HG02623 (cell line): ENCODE measurements around the gene GPR135.

Experiments
- ATAC-seq: cut with Tn5 transposase; IDR thresholded peaks from one replicate; pipeline ENCODE4 v1.9.1; 2021; ENCODE audit warnings: moderate library complexity; ENCODE audit not compliant: unreplicated experiment

GPR135 gene, protein sequence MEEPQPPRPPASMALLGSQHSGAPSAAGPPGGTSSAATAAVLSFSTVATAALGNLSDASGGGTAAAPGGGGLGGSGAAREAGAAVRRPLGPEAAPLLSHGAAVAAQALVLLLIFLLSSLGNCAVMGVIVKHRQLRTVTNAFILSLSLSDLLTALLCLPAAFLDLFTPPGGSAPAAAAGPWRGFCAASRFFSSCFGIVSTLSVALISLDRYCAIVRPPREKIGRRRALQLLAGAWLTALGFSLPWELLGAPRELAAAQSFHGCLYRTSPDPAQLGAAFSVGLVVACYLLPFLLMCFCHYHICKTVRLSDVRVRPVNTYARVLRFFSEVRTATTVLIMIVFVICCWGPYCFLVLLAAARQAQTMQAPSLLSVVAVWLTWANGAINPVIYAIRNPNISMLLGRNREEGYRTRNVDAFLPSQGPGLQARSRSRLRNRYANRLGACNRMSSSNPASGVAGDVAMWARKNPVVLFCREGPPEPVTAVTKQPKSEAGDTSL

DNA sequence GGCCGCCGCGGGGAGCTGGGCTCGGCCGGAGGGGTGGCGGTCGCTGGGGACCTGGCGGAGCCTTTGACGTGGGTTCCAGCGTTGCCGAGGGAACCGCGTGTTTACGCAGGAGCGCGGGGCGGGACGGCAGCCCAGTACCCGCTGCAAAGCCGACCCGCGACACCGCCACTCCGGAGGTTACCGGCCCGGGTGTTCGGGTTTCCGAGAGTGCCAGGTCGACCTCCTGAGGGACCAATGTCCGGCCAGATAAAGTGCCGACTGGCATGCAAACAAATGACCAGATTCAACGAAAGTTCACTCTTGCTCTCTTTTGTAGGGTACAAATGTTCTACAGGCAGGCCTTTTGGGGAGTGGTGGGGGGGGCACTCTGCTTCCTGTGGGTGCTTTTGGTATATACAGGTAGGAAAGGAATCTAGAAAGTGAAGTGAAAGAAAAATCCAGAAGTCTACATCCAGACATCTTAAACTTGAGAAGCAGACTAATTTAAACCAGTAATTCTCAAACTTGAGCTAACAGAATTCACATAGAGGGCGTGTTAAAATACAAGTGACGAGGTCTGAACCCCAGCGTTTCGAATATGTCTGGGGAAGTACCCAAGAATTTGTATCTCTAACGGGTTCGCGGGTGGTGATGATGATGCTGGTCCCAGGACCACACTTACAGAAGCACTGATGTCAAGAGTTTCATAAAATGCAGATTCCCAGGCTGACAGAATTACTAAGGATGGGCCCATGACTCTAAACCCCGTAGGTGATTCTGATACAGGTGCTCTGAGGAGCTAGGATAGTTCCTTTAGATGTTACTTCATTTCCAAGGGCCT, at the start of gene GPR135:
TSS of gene GPR135 (minus strand) at position 65 of the 820 bp plus-strand sequence. CDS start 154 bp downstream, outside the sequence.
- peak; percentile 34 for ATAC-seq

DNA sequence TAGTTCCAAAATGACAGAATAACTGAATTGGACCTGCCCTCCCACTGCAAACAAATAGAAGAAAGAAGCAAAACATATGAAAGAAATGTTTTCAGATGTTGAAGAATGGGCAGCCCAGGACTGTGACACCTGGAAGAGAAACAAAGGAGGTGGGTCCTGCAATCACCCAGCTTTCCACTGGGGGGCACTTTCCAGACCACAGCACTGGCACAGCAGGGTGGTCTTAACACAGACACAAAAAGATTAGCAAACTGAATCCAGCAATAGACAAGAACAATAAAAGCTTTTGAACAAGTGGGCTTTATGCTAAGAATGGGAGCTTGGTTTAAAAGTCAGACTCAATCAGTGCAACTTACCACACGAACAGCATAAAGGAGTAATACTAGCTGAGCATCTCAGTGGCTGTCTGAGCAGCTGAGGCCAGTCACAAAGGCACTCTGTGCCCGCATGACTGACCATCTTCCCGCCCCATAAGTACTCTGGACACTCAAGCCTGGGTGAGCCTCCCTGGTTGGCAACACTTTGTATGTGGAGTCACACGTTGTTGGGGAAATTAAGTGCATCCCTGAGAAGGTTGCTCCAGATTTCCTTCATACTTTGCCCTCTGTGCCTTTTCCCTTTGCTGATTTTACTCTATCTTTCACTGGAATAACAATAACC, 46.9 kb upstream of the GPR135 start:
- ATAC-seq, result no peak

- ATAC-seq, result no peak
Observed at GRCh38 chr14:59510966-59511365, 45.8 kb upstream of the GPR135 start.

- no peak for ATAC-seq
Observed at GRCh38 chr14:59510001-59510400, 44.8 kb upstream of the GPR135 start.

DNA sequence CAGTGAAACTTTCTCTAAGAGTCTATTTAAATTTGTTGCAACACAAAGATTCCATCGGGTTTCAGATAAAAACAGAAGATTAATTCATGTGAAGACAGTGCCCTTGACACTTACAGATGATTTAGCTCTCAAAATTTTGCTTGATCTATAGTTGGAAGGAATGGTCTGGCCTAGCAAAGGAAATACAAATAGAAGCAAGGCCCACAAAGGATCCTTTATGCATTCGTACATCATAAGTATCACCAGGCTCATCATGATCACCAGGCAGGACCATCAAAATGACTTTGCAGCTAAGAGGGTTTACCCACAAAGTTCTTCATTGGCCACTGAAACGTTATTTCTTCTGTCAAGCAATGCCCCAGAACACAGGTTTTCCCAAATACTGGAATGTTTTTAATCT, 43.9 kb upstream of the GPR135 start:
- no peak for ATAC-seq

- no peak for ATAC-seq
Observed at GRCh38 chr14:59507752-59508103, 42.5 kb upstream of the GPR135 start.

- no peak for ATAC-seq
Observed at GRCh38 chr14:59507063-59507751, 42.0 kb upstream of the GPR135 start.

GRCh38 chr14:59503256-59503655, 38.1 kb upstream of the GPR135 start:
- no peak for ATAC-seq

DNA sequence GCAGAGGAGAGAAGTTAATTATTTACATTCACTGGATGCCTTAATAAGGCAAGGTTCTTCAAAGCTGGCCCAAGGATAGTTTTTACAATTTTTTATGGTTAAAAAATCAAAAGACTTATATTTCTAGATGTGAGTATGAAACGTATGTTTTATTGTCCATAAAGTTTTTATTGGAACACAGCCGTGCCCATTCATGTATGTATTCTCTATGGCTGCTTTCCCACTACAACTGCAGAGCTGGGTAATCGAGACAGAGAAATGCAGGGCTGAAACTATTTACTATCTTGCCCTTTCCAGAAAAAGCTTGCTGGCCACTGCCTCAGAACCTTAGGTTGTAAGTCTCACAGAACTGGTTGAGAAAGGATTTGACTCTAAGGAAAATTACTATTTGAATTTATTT, 35.6 kb upstream of the GPR135 start:
- no peak for ATAC-seq

DNA sequence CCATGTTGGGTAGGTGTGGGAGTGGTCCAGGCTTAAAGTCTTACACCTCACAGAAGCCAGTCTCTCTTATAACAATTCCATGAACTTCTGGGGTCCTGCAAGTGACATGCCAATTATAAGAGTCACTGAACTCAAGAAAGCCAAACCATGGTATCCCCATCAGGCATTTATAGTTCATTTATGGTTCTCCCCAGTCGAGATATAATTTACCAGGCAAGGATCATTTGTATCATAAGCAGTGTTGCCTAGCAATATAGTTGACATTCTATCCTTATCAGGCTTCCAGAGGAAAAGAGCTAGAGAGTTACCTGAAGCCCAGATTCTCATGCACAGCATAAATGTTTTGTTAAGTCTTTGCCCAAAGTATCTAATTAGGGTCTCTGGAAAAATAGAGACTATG, 27.2 kb upstream of the GPR135 start:
- no peak for ATAC-seq

GRCh38 chr14:59490756-59491155, 25.6 kb upstream of the GPR135 start:
- ATAC-seq, result no peak

DNA sequence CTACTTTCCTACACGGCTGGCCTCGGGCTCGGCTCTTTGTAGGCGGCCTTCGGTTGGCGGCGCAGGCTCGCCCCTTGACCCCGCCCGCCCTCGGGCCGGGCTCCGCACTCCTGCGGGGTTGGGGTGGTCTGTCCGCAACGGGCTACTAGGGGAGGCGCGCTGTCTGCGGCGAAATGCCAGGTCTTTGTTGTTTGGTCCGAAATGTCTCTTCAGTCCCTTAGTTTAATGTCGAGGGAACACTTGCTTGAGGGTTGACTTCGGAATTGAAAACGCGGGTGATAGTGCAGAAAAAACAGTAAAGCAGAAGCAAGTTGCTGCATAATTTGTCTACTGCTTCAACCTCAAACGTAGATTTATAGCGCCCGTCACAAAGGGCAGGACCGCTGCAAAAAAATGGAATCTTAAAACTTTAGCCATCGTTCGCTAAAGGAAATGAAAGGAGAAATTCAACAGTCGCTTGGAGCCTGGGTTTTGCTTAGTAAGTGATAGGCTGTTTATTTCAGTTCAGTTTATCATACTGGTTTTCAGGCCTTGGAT, 19.5 kb upstream of the GPR135 start:
- peak; percentile 29 for ATAC-seq

GRCh38 chr14:59483819-59484638, 18.8 kb upstream of the GPR135 start, which contains the start of the genes JKAMP and L3HYPDH:
TSS of gene JKAMP (plus strand) at chr14:59484517. CDS start at chr14:59484590, 73 bp downstream.
TSS of gene L3HYPDH (minus strand) at chr14:59484408. CDS start at chr14:59484316, 92 bp downstream.
- ATAC-seq, result peak; percentile 85

DNA sequence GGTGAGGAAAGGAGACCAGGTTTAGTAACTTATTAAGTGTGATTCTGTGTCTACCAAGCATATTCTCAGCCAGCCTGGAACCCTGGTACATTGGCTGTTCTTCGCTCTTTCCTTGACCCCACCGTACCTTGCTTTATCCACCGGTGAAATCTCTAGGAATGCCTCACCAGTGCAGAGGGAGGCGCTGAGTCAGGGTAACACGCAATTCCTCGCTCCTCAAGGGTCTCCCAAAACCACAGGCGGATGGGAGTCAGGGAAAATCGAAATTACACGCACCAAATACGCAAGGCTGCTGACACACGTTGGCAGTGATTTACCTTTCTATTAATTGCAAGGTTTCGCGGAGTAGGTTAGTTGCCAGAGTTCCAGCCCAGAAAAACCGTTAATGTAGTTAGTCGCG, 18.2 kb upstream of the GPR135 start:
- no peak for ATAC-seq

DNA sequence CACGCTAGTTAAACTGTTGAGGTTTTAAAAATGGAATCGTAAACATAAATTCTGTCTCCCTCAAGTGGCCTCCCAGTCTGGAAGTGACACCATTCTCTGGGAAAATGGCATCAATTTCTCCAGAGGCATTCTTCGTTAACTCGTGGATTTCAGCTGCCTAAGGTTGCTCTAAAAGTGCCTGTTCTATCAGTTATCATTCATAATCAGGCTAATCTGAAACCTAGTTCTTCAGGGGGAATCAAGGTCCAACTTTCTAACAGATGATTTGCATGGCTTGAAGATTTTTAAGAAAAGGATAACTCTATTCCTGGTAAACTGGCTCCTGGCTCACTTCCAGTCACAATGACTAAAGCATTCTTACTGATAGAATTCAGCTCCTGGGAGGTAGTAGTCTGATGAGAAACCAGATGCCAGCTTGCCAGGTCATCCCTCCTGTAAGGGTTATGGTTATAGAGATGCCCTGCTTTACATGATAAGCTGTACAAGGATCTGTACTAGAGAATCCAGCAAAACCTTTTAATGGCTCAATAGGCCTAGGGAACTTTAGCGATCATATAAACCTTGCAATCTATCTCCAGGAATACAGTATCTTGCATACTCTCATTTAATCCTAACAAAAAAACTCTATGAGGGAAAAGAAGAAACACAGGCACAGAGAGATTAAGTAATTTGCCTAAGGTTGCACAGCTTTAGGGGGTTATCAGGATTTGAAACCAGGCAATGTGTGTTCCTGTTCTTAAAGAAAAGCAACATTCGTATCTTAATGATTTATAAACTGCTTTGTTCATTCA, 17.6 kb upstream of the GPR135 start:
- ATAC-seq, result no peak

DNA sequence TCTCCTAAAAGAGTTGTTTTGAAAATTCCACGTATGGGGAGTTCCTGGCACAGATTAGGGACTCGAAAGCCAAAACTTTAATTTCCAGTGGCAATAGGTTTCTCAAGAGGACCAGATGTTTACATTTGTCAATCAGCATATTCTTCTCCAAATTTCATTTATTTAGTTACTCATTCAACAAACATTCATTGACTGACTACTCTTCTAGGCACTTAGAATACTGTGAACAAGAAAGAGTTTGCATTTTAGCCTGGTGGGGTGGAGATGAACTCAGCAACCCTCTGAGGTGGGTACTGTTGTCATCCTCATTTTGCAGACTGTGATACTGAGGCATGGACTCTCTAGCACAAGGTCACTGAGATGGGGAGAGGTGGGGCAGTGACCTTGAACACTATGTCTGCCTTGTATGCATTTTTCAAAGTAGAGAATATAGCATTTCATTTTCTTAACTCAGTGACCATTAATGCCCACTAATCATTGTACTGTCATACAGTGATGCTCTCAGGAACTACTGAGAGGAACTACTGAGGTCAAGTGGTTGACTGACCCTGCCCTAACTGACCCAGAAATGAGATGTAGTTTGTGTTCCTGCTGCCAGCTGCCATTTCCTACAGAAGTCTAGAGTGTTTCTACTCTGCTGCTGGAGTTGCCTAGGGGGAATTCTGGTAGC, 16.8 kb upstream of the GPR135 start:
- no peak for ATAC-seq

GRCh38 chr14:59481407-59481806, 16.2 kb upstream of the GPR135 start:
- no peak for ATAC-seq

GRCh38 chr14:59480166-59480565, 15.0 kb upstream of the GPR135 start:
- no peak for ATAC-seq
